ENCODE measurements around the gene KRT80.

KRT80 gene

DNA sequence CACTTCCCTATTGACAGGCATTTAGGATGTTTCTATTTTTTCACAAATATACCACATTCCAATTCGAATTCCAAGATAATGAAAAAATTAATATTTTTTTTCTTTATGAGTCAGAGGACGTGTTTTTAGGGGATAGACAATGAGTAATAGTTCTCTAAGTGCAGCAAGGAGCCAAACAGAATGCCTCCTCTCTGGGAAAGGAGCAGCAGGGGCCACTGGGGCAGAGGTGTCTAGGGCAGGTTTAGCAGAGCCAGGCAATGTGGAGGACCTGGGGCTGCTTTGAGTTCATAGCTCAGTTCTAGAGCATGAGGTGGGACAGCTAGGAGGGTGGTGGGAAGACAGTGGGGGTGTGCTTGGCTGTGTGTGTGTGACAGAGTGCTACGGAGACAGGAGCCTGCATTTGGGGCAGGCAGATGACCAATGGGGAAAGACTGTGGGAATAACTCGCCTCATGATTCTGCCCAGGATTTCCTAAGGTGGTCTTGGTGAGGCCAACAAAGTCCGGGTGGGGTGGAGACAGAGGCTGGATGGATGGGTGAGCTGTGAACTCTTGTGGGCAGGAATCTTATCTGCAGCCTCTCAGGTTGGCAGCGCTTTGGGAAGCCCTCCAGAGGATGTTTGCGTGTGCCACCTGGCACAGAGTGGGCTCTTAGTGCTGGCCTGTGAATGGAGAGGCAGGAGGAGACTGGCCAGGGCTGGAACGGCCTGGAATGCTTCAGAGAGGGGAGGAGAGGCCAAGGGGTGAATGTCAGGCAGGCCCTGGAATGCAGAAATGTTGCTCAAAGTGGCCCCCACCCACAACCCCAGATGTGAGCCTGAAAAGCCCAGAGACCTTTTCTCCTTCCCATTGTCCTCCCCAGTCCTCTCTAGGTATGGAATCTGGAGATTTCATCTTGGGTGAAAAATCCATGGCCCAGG, 38.8 kb upstream of the KRT80 start:
- no peak overlapping the region for H3K4me3 ChIP-seq (ENCODE audit: low read length)
- no peak for DNase-seq (ENCODE audit: low read depth, low spot score)

DNA sequence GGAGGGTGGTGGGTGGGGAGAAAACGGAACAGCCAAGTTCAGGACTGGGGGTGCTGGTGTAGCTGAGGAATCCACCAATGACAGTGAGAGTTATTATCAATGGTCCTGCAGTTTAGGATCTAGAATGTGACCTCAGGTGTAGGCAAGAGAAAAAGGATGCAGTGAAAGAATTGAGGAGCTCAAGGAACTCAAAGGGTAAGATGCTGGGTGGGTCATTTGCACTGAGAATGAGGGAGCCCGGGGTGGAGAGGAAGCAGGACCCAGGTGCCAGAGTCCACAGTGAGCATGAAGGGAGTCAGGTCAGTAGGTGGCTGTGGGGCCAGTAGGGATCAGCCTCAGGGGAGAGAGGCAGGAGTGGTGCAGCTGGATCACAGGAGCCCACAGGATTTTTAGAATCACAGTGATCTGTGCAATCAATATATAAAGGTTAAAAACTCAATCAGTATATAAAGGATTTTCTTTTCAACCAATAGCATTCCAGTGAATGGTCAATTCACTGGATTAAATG, 38.1 kb upstream of the KRT80 start:
- no peak for DNase-seq (ENCODE audit: low read depth, low spot score)
- no peak overlapping the region for H3K4me3 ChIP-seq (ENCODE audit: low read length)

DNA sequence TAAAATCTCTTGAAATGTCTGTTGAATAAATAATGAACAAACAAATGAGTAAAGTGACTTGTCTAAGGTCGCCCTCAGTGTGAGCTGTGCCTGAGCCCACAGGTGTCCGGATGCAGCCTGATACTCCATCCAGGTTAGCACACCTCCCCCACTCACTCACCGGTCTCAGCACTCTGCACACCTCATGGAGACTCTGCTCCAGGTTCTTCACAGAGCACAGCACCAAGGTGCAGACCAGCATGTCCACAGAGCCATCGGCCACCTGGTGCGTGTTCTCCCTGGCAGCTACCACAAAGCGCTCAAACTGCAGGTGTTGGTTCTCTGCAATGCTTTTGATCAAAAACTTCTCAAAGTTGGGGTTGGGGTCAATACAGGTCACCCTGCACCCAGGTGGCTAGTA, 37.1 kb upstream of the KRT80 start:
- H3K4me3 ChIP-seq (ENCODE audit: low read length), result no peak overlapping the region
- no peak for DNase-seq (ENCODE audit: low read depth, low spot score)

DNA sequence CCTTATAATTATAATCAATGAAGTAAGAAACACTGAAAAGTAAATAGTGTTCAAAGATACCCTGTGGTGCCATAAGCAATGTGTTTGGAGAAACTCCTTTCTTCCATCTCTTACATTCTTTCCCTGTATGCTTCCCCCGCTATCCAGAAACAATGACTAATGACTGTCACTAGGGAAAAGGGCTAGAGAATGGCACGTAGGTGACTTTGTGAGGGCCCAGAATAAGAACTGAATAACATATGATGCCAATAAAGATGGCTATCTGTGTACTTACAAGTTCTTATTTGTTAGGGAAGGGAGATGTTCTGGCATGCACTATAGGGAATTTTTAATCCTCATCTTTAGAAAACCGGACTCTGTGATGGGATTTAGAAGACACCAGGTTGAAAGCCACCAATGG, 36.6 kb upstream of the KRT80 start:
- no peak overlapping the region for H3K4me3 ChIP-seq (ENCODE audit: low read length)
- no peak for DNase-seq (ENCODE audit: low read depth, low spot score)

DNA sequence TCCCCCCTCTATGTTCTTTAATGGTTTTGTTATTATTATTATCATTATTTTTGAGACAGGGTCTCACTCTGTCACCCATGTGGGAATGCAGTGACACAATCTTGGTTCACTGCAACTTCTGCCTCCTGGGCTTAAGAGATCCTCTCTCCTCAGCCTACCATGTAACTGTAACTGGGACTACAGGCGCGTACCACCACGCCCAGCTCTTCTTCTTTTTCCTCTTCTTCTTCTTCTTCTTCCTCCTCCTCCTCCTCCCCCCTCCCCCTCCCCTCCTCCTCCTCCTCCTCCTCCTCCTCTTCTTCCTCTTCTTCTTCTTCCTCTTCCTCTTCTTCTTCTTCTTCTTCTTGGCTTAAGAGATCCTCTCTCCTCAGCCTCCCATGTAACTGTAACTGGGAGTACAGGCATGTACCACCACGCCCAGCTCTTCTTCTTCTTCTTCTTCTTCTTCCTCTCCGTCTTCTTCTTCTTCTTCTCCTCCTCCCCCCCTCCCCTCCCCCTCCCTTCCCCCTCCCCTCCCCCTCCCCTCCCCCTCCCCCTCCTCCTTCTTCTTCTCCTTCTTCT, 35.9 kb upstream of the KRT80 start:
- no peak for DNase-seq (ENCODE audit: low read depth, low spot score)
- H3K4me3 ChIP-seq (ENCODE audit: low read length), result no peak overlapping the region

DNA sequence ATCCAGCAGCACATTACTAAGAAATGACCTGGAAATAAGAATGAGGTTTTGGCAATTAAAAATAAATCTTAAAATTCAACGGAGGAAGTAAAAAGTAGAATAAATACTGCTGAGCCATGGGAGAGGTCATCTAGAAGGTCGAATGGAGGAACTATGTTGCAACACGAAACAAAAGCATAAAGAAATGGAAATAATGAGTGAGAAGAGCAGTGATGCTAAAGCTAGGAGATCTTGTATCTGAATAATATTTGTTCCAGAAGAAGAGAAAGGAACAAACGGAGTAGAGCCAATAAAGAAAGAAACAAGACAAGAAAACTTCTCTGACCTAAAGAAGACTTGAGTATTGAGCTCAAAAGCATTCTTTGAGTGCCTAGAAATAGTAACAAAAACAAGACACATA, 34.6 kb upstream of the KRT80 start:
- no peak overlapping the region for H3K4me3 ChIP-seq (ENCODE audit: low read length)
- DNase-seq (ENCODE audit: low read depth, low spot score), result no peak

DNA sequence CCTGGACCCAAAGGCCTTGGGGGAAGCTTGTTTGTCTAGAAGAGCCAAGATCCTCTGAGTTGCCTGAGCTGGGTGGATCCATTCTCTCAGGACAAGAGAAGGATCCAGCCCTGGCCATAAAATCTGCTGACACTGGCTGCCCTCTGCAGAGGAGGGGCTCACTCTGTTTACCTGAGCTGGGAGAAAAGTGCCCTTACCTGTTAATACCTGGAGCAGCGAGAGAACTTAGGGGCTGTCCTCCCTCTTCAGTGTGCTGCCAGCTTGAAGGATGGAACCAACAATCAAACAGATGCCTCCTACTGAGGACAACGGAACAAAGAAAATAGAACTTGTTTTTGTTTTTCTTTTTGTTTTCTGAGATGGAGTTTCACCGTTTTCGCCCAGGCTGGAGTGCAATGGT, 33.9 kb upstream of the KRT80 start:
- DNase-seq (ENCODE audit: low read depth, low spot score), result no peak
- H3K4me3 ChIP-seq (ENCODE audit: low read length), result no peak overlapping the region

DNA sequence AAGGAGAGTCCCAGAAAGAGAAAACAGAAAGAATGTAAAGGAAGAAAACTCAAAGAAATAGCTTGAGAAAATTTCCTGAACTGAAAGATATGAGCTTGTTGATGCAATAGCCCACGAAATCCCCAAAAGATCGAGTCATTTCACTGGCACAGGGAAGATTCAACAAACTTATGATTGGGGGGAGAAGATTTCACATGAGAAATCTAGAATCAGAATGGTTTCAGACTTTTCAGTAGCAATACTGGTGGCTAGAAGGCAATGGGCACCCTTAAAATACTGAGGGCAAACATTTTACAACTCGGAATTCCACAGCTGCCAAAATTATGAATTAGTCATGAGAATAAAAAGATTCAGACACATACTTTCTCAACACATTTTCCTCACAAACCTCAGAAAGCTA, 32.3 kb upstream of the KRT80 start:
- H3K4me3 ChIP-seq (ENCODE audit: low read length), result no peak overlapping the region
- no peak for DNase-seq (ENCODE audit: low read depth, low spot score)

DNA sequence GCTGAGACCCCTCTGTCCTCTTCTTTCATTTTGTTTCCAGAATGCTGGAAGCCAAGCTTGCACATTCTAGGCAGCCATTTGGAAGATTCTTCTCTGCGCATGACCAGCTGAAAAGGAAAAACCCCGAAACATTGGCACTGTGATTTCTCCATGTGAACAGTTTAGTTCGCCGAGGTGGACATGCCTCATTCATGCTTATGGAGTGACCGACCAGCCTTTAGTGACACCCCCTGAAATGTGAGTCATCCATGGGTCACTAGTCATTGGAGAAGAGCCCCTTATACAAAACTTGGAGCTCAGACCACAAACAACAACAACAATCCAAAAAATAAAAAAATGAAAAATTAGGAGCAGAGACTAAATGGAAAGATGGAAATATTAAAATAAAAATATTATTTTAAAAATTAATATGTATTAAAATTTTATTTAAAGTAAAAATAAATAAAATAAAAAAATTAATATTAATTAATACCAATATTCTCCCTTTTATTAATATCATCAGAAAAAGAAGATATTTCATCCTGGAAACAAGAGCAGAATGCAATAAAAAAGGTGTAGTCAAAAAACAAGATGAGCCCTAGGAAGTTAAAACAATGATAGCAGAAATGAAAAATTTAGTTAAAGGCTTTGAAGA, 31.7 kb upstream of the KRT80 start:
- no peak overlapping the region for H3K4me3 ChIP-seq (ENCODE audit: low read length)
- DNase-seq (ENCODE audit: low read depth, low spot score), result no peak

DNA sequence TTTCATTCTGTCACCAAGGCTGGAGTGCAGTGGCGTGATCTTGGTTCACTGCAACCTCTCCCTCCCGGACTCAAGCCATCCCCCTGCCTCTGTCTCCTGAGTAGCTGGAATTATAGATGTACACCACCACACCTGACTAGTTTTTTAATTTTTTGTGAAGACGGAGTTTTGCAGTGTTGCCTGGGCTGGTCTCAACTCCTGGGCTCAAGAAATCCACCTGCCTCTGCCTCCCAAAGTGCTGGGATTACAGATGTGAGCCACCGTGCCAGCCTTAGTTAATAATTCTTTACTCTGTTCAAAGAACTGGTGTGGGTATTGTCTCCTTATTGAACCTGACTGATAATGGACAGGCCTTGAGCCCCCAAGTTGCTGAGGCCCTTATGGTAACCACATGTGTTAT, 30.9 kb upstream of the KRT80 start:
- no peak for DNase-seq (ENCODE audit: low read depth, low spot score)
- no peak overlapping the region for H3K4me3 ChIP-seq (ENCODE audit: low read length)

DNA sequence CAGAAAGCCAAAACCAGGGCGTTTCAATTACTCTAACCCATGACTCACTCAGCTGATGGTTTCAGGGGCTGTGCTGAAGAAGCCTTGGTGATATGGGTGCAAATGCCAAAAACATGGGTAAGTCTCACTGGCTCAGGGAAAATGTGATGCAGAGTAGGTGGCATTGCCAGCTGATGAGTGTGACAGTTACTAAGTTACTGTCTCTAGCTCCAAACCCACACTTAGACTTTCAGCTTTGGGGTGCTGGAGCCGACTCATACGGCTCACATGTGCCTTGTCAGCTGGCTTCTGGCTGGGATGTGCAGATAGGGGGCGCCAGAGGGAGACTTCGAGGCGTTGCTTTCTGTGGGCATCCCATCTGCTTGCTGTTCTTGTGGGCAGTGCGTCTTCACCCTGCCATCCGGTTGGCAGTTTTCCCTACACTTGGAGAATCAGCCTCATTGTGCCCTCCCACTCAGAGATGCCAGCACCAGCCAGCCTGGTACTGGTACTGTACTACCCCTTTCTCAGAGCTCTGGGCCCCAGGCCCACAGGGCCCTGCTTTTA, 30.2 kb upstream of the KRT80 start:
- peak; percentile 35 for DNase-seq (ENCODE audit: low read depth, low spot score)

DNA sequence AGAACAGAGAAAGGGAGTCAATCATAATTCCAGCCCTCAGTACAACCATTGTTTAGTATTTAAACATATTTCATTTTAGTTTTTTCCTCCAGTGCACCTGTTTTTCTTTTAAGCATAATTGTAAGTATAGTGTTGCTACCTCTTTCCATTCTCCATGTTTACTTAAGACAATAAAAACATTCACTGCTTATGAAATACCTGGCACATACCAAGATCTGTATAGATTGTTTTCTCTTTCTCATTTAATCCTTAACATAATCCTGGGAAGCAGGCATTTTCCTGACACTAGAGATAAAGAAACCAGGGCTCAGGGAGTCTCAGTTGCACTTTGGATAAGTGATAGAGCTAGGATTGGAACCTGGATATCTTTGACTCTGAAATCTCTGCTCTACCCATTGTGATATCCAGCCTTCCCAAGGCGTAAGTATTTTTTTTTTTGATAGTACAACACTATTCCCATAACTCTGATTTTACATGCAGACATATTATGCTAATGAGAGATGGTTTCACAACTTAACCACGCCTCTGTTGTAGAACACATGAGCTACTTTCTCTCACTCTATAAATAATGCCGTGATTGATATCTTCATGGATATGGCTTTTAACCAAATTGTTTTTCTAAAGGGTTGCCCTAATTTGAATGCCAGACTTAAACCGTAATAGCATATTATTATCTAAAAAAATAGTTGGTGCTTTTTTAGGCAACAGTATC, 29.4 kb upstream of the KRT80 start:
- DNase-seq (ENCODE audit: low read depth, low spot score), result no peak
- no peak overlapping the region for H3K4me3 ChIP-seq (ENCODE audit: low read length)

More for the DNA sequence above, 30.2 kb upstream of the KRT80 start:
- H3K4me3 ChIP-seq (ENCODE audit: low read length), result no peak overlapping the region

DNA sequence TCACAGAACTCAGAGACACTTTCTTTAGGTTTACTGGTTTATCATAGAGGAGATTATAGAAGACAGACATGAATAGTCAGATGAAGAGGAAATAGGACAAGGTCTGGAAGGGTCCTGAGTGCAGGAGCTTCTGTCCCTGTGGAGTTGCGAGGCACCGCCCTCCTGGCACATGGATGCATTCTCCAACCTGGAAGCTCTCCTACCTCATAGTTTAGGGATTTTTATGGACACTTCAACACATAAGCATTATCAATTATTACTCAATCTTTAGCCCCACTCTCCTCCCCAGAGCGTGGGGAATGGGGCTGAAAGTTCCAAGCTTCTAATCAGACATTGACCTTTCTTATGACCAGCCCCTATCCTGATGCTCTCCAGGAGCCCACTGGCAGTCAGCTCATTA, 28.7 kb upstream of the KRT80 start:
- H3K4me3 ChIP-seq (ENCODE audit: low read length), result no peak overlapping the region
- no peak for DNase-seq (ENCODE audit: low read depth, low spot score)

DNA sequence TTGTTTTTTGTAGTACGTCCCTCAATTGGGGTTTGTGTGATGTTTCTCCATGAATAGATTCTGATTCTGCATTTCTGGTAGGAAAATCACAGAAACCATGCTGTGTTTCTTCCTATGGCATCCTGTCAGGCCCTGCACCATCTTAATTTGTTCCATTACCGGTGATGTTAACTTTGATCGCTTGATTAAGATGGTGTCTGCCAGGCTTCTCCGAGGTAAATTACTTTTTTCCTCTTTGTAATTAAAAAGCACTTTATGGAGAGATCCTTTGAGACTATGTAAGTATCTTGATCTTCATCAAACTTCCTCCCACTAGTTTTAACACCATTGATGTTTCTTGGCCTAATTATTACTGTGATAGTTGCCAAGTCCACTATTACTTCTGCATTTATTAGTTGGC, 26.2 kb upstream of the KRT80 start:
- DNase-seq (ENCODE audit: low read depth, low spot score), result no peak
- no peak overlapping the region for H3K4me3 ChIP-seq (ENCODE audit: low read length)

DNA sequence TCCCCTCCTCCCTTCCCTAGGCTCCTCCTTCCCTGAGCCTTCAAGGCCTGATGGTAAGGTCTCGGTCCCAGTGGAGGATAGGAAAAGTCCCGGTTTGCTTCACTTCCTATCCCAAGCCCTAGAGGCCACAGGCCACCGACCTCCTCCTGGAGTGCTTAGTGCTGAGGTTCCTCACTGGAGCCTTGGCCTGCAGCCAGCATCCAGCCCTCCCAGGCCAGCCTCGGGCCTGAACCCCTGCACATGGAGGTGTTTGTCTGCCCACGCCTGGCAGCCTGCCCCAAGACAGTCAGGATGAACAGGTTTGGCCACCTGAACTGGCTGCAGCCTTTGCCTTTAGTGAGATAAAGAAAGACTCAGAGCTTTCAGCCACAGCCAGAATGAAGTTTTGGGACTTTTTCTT, 25.4 kb upstream of the KRT80 start:
- DNase-seq (ENCODE audit: low read depth, low spot score), result no peak
- H3K4me3 ChIP-seq (ENCODE audit: low read length), result no peak overlapping the region

DNA sequence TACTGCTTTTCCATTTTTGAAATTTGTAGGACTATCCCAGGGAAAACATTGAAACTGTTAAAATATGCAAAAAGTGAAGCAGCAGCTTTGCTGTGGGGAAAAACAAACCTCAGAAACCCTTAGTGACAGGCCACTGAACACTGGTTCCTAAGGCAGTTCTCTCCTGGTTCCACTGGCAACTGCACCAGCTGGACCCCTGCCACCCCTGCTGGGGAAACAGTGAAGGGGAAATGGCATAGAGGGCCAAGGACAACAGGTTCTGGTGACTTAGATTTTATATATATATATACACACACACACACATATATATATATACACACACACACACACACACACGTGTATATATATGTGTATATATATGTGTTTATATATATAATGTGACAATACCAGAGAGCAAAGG, 25.0 kb upstream of the KRT80 start:
- no peak for DNase-seq (ENCODE audit: low read depth, low spot score)
- H3K4me3 ChIP-seq (ENCODE audit: low read length), result no peak overlapping the region

DNA sequence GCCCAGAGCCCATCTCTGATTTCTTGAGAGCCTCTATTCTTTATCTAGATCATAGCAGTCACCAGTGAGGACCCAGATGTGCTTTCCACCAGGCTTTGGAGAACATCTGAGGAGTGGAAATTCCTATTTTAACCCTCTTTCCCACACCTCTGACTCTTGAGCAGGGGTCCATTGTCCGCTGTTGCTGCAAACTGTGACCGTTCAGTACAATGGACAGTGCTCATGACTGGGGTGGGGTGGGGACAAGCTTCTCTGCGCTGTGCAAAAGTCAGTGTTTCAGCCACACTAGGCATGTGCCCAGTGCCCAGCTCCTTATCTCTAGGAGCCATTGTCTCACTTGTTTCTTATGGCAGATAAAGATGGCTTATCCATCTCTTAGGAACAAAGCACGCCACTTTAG, 24.3 kb upstream of the KRT80 start:
- DNase-seq (ENCODE audit: low read depth, low spot score), result no peak
- H3K4me3 ChIP-seq (ENCODE audit: low read length), result no peak overlapping the region

DNA sequence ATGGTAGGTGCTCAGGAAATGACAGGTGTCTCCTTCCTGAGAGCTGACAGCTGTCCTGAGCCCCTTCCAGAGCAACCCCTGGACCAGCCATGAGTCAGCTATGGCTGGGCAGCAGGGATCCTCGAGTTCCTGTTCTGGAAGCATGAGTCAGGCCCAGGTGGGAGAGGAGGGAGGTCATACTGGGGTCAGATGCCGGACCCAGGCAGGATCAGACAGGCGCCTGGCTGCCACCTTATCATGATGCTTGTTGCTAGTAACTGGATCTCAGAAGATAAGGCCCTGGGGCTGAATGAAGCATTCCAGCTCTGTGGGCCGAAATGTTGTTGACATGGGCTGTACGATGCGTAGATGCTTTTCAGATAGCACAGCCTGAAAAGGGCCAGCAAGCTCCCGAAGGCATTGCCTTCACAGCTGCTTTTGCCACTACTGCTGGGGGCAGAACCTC, 23.8 kb upstream of the KRT80 start:
- no peak for DNase-seq (ENCODE audit: low read depth, low spot score)
- no peak overlapping the region for H3K4me3 ChIP-seq (ENCODE audit: low read length)

DNA sequence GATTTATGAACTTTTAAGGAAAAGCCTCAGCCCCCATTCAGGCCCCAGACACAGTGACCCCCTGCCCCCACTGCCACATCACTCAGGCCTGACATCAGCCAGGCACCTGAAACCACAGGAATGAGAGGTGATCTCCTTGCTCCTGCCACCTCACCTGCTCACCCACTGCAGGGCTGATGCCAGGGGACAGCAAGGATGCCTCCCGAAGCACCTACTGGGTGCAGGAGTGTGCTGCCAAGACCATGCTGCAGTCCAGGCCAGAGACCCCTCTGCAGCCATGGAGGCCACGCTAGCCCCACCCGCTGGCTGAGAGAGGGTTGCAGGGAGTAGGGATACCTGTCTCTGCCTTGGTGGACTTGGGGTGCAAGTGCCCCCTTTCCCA, 22.6 kb upstream of the KRT80 start:
- DNase-seq (ENCODE audit: low read depth, low spot score), result no peak
- no peak overlapping the region for H3K4me3 ChIP-seq (ENCODE audit: low read length)

All from Jurkat, Clone E6-1 (cell line).